Prostate gland (tissue), 2 donors: ENCODE data around the gene KNL1. TPM values are rescaled to one million over a fixed set of nuclear protein-coding genes. Genes with fewer than 3 reads are reported as not detected.

ENCODE experiments used
- DNase-seq: peaks from one replicate; pipeline ENCODE4 v3.0.0-alpha.2; 2019; ENCODE audit warnings: low spot score
- H3K27ac ChIP-seq, 2 donors: fragments of 200-600 bp; sonication (generic); 2 replicates each; pipeline ENCODE4 v1.5.1; 2017 to 2019
- H3K27me3 ChIP-seq: fragments of 200-600 bp; sonication (generic); replicated peaks from 2 replicates; pipeline ENCODE4 v1.5.1; 2019; ENCODE audit not compliant: insufficient read depth
- H3K36me3 ChIP-seq, 2 donors: fragments of 200-600 bp; sonication (generic); 1 replicate in 1 of 2; 2 replicates in 1 of 2; pipeline versions ENCODE4 v1.5.1 to v1.8.1; 2017 to 2019
- H3K4me1 ChIP-seq: fragments of 200-600 bp; sonication (generic); replicated peaks from 2 replicates; pipeline ENCODE4 v1.5.1; 2019
- H3K4me3 ChIP-seq, 2 donors: fragments of 200-600 bp; sonication (generic); 2 replicates each; pipeline ENCODE4 v1.5.1; 2017 to 2019
- H3K9me3 ChIP-seq: fragments of 200-600 bp; sonication (generic); 2 replicates; pipeline ENCODE4 v1.5.1; 2017
- POLR2A ChIP-seq: fragments of 450-650 bp; IDR thresholded peaks from one replicate; pipeline ENCODE4 v1.6.1; 2016; ENCODE audit warnings: antibody characterized with exemption, mild to moderate bottlenecking
- POLR2AphosphoS5 ChIP-seq: sonication (generic); formaldehyde crosslinking; IDR thresholded peaks from one replicate; pipeline ENCODE4 v1.6.1; 2017; ENCODE audit warnings: antibody characterized with exemption
- WGBS: methylation state at CpG from one replicate; pipeline ENCODE4 v1.1.5; 2018; 5-methylcytosine and 5-hydroxymethylcytosine counted together
- intact Hi-C: fragments of 100-400 bp; cut with DNase I; formaldehyde crosslinking; loops from one replicate; pipeline ENCODE4 v1.14.2; 2022
- total RNA-seq, 2 donors: library from RNA; depleted of rRNA; stranded (reverse); fragments of >200 nt; gene quantifications; one replicate each; pipeline ENCODE4 v1.1.0, GENCODE V29; 2016
- TF ChIP-seq, protein P1 (sequence below), 4 experiments: fragments of 200-600 bp in 2 of 4; fragments of 450-650 bp in 2 of 4; sonication (generic) in 2 of 4; IDR thresholded peaks; 1 replicate in 3 of 4; 2 replicates in 1 of 4; pipeline ENCODE4 v1.5.1; 2016 to 2019; ENCODE audit warnings: antibody characterized with exemption in 4 of 4, mild to moderate bottlenecking in 2 of 4, moderate library complexity in 2 of 4

KNL1 gene
- total RNA-seq, 2 donors from 2014 or later, result 1.6 to 18.7 TPM

DNA sequence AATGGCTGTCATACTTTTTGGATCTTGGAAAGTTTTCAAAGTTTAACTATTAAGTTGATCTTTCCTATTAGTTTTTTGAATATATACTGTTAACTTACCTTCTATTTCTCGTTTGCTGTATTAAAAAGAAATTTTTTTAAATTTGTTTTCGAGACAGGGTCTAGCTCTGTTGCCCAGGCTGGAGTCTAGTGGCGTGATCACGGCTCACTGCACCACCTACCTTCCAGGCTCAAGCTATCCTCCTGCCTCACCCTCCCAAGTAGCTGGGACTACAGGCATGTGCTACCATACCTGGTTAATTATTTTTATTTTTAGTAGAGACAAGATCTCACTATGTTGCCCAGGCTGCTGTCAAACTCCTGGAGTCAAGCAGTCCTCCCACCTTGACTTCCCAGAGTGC is 4.6 kb downstream of the KNL1 start:
- TF ChIP-seq POLR2A (no peak), POLR2AphosphoS5 (no peak)
- TF ChIP-seq, protein P1, sequence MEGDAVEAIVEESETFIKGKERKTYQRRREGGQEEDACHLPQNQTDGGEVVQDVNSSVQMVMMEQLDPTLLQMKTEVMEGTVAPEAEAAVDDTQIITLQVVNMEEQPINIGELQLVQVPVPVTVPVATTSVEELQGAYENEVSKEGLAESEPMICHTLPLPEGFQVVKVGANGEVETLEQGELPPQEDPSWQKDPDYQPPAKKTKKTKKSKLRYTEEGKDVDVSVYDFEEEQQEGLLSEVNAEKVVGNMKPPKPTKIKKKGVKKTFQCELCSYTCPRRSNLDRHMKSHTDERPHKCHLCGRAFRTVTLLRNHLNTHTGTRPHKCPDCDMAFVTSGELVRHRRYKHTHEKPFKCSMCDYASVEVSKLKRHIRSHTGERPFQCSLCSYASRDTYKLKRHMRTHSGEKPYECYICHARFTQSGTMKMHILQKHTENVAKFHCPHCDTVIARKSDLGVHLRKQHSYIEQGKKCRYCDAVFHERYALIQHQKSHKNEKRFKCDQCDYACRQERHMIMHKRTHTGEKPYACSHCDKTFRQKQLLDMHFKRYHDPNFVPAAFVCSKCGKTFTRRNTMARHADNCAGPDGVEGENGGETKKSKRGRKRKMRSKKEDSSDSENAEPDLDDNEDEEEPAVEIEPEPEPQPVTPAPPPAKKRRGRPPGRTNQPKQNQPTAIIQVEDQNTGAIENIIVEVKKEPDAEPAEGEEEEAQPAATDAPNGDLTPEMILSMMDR (IDR thresholded peaks at IDR 0.05), result no peak

DNA sequence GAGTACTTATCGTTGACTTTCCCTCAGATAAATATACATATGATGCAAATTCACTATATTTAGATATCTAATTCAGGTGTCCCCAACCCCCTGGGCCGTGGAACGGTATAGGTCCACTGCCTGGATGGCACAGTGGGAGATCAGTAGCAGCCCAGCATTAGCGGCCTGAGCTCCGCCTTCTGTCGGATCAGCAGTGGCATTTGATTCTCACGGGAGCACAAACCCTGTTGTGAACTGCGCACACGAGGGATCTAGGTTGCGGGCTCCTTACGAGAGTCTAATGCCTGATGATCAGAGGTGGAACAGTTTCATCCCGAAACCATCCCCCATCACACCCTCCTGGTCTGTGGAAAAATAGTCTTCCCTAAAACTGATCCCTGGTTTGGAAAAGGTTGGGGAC is 6.9 kb downstream of the KNL1 start:
- WGBS, result 95% methylated on average over 12 of the region's 12 CpGs
- H3K9me3 ChIP-seq, result no peaks in the 10 kb centered on the region
- intact Hi-C loops, result no loop called here
- no peaks in the 10 kb centered on the region for H3K36me3 ChIP-seq
- DNase-seq, result no peak
- TF ChIP-seq, protein P1 (IDR thresholded peaks at IDR 0.05), result no peak
- TF ChIP-seq POLR2A (no peak), POLR2AphosphoS5 (no peak)
- no peak overlapping the region for H3K4me3 ChIP-seq
- no peak overlapping the region for H3K27ac ChIP-seq
- no peaks in the 10 kb centered on the region for H3K4me1 ChIP-seq
- H3K27me3 ChIP-seq, result no peaks in the 10 kb centered on the region

More for the DNA sequence above, 4.6 kb downstream of the KNL1 start:
- intact Hi-C loops, result loop anchor here (10.0 kb wide), 1 partner anchor 296 kb away; the partner anchor contains the start of gene VPS18
- no peaks in the 10 kb centered on the region for H3K4me1 ChIP-seq
- H3K4me3 ChIP-seq, result no peak overlapping the region
- H3K9me3 ChIP-seq, result no peaks in the 10 kb centered on the region
- no peaks in the 10 kb centered on the region for H3K36me3 ChIP-seq
- DNase-seq, result no peak
- H3K27ac ChIP-seq, result no peak overlapping the region
- WGBS, result 72% methylated on average over 4 of the region's 4 CpGs
- H3K27me3 ChIP-seq, result no peaks in the 10 kb centered on the region

DNA sequence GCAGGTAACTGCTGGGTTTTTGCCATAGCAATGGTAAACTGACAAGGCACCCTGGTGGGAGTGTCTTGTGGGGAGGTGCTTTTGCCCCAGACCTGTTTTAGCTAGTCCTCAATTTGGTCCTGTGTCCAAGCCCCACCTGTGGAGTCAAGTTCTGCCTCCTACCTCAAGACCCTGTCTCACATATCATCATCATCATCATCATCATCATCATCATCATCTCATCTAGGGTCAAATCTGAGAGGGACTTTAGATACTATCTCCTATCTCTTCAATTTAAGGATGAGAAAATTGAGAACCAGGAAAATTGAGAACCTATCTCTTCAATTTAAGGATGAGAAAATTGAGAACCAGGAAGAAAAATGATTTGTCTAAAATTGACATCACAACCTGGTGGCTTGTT is 9.9 kb downstream of the KNL1 start:
- no peaks in the 10 kb centered on the region for H3K36me3 ChIP-seq
- no peak for DNase-seq
- no peaks in the 10 kb centered on the region for H3K27me3 ChIP-seq
- no peak for TF ChIP-seq POLR2AphosphoS5
- TF ChIP-seq, protein P1 (IDR thresholded peaks at IDR 0.05), result no peak
- TF ChIP-seq POLR2A, result no peak
- H3K27ac ChIP-seq, result no peak overlapping the region
- no peaks in the 10 kb centered on the region for H3K4me1 ChIP-seq
- intact Hi-C loops, result no loop called here
- no peak overlapping the region for H3K4me3 ChIP-seq
- H3K9me3 ChIP-seq, result no peaks in the 10 kb centered on the region

DNA sequence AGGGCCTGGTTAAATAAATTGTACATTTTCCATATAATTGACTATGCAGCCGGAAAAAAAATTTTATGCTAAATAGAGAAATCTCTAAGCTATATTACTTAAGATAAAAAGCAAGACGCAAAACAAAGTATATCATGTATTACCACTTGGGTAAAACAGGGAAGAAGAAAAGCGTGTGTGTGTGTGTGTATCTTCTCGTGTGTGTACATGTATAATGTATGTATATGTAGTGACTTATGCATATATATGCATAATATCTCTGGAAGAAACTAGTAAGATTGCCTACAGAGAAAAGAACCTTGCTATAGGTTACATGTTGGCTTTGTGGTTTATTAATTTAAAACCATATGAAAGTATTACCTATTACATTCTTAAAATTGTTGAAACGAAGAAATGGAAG is 19.0 kb downstream of the KNL1 start:
- 76% methylated on average over 5 of the region's 5 CpGs for WGBS
- no peak for TF ChIP-seq POLR2A
- TF ChIP-seq, protein P1 (IDR thresholded peaks at IDR 0.05), result no peak
- TF ChIP-seq POLR2AphosphoS5, result no peak
- no peaks in the 10 kb centered on the region for H3K36me3 ChIP-seq

GRCh38 chr15:40618023-40618422 is 24.0 kb downstream of the KNL1 start:
- no peaks in the 10 kb centered on the region for H3K27me3 ChIP-seq
- H3K4me3 ChIP-seq, result no peak overlapping the region
- no peak for DNase-seq
- no peaks in the 10 kb centered on the region for H3K9me3 ChIP-seq
- no peaks in the 10 kb centered on the region for H3K4me1 ChIP-seq
- intact Hi-C loops, result no loop called here
- no peaks in the 10 kb centered on the region for H3K36me3 ChIP-seq
- H3K27ac ChIP-seq, result no peak overlapping the region
- TF ChIP-seq POLR2AphosphoS5 (no peak), POLR2A (no peak)
- TF ChIP-seq, protein P1 (IDR thresholded peaks at IDR 0.05), result no peak
- 70% methylated on average over 2 of the region's 2 CpGs for WGBS

More for the DNA sequence above, 19.0 kb downstream of the KNL1 start:
- Histone ChIP-seq H3K9me3 (no peaks in the 10 kb centered on the region), H3K4me3 (no peak overlapping the region), H3K27ac (no peak overlapping the region), H3K27me3 (no peaks in the 10 kb centered on the region), H3K4me1 (no peaks in the 10 kb centered on the region)
- intact Hi-C loops, result no loop called here
- DNase-seq, result no peak
